Measurements from ENCODE around the gene CALR.

- TF ChIP-seq CTCF (conservative IDR thresholded peaks at IDR 0.05) (no peak), EZH2 (IDR thresholded peaks at IDR 0.05; ENCODE audit: low read depth) (no peak)
Measured at GRCh38 chr19:12891553-12892021, 46.8 kb upstream of the CALR start.

Measured in PC-9 (cell line).